Calu3 (cell line): ENCODE data around the gene PCK1. TPM values are rescaled to one million over a fixed set of nuclear protein-coding genes. Genes with fewer than 3 reads are reported as not detected.

Source experiments
- BruUV-seq: library from RNA; stranded (reverse); fragments of 400-500 nt; replicated peaks from 2 replicates; lab custom pipeline; 2021; lab: Mats Ljungman, UMichigan
- CTCF ChIA-PET: fragments of 300-600 bp; sonication (Branson Sonifier 250); formaldehyde crosslinking; loops from one replicate; lab custom pipeline; 2022; ENCODE audit warnings: antibody characterized with exemption; lab: Charles Lee
- DNase-seq: peaks from one replicate; pipeline ENCODE4 v3.0.0; 2022
- H3K27ac Mint-ChIP-seq: one replicate; pipeline ENCODE4 v1.8.0; 2022; ENCODE audit warnings: mixed read lengths; ENCODE audit not compliant: unreplicated experiment
- H3K27me3 Mint-ChIP-seq: one replicate; pipeline ENCODE4 v1.8.0; 2022; ENCODE audit warnings: mixed read lengths; ENCODE audit not compliant: unreplicated experiment
- H3K36me3 Mint-ChIP-seq: one replicate; pipeline ENCODE4 v1.8.0; 2022; ENCODE audit warnings: mild to moderate bottlenecking, moderate library complexity, mixed read lengths; ENCODE audit not compliant: insufficient read depth, unreplicated experiment
- H3K4me1 Mint-ChIP-seq: one replicate; pipeline ENCODE4 v1.8.0; 2022; ENCODE audit warnings: mild to moderate bottlenecking, low read depth, mixed read lengths; ENCODE audit not compliant: unreplicated experiment
- H3K4me3 Mint-ChIP-seq: one replicate; pipeline ENCODE4 v1.8.0; 2022; ENCODE audit warnings: mild to moderate bottlenecking, low read depth, moderate library complexity, mixed read lengths; ENCODE audit not compliant: unreplicated experiment
- H3K9me3 Mint-ChIP-seq: one replicate; pipeline ENCODE4 v1.8.0; 2022; ENCODE audit warnings: low read depth, mixed read lengths; ENCODE audit not compliant: unreplicated experiment
- CTCF ChIP-seq: fragments of 200-600 bp; IDR thresholded peaks from one replicate; pipeline ENCODE4 v1.8.0; 2022; ENCODE audit warnings: antibody characterized with exemption; ENCODE audit not compliant: unreplicated experiment
- intact Hi-C: fragments of 100-400 bp; cut with micrococcal nuclease; formaldehyde crosslinking; loops from one replicate; pipeline ENCODE4 v1.10.0; 2022; ENCODE audit not compliant: unreplicated experiment
- total RNA-seq: library from RNA; stranded (reverse); gene quantifications from 2 replicates; pipeline ENCODE4 v1.2.3, GENCODE V29; 2022

PCK1 gene
- total RNA-seq, 1 experiment from 2014 or later, result 0.19 TPM

- peaks cover 14% of the 10 kb centered on the region for H3K4me1 Mint-ChIP-seq
- CTCF ChIA-PET, result interaction anchor here (0.6 to 1.9 kb wide), 6 partner anchors 11 to 99 kb away, joined by 3 to 5 read pairs (median 4); partner anchors contain the start of gene ZBP1
- H3K36me3 Mint-ChIP-seq, result no peaks in the 10 kb centered on the region
- H3K27me3 Mint-ChIP-seq, result peaks cover 3% of the 10 kb centered on the region
- no peak overlapping the region for H3K4me3 Mint-ChIP-seq
- no peak overlapping the region for H3K27ac Mint-ChIP-seq
- no peak for TF ChIP-seq CTCF
- intact Hi-C loops, result no loop called here
- H3K9me3 Mint-ChIP-seq, result no peaks in the 10 kb centered on the region
- DNase-seq, result no peak
- no TSS peak for BruUV-seq
Measured at GRCh38 chr20:57600320-57601210, 39.7 kb downstream of the PCK1 start.

- peaks cover 9% of the 10 kb centered on the region for H3K27me3 Mint-ChIP-seq
- no peak overlapping the region for H3K4me3 Mint-ChIP-seq
- no peak for DNase-seq
- no TSS peak for BruUV-seq
- CTCF ChIA-PET, result interaction anchor here (0.9 to 1.9 kb wide), 4 partner anchors 11 to 606 kb away, joined by 3 to 5 read pairs (median 4); no protein-coding TSS in a partner anchor
- no peak overlapping the region for H3K27ac Mint-ChIP-seq
- H3K9me3 Mint-ChIP-seq, result no peaks in the 10 kb centered on the region
- no peaks in the 10 kb centered on the region for H3K36me3 Mint-ChIP-seq
- intact Hi-C loops, result no loop called here
- peaks cover 14% of the 10 kb centered on the region for H3K4me1 Mint-ChIP-seq
- no peak for TF ChIP-seq CTCF
Measured at GRCh38 chr20:57601211-57601570, 40.3 kb downstream of the PCK1 start.

GRCh38 chr20:57601737-57602136 is 40.8 kb downstream of the PCK1 start:
- CTCF ChIA-PET, result interaction anchor here (0.9 to 1.9 kb wide), 4 partner anchors 10 to 606 kb away, joined by 3 to 5 read pairs (median 4); no protein-coding TSS in a partner anchor
- no peaks in the 10 kb centered on the region for H3K36me3 Mint-ChIP-seq
- H3K4me1 Mint-ChIP-seq, result peaks cover 14% of the 10 kb centered on the region
- H3K4me3 Mint-ChIP-seq, result no peak overlapping the region
- no TSS peak for BruUV-seq
- intact Hi-C loops, result no loop called here
- H3K9me3 Mint-ChIP-seq, result no peaks in the 10 kb centered on the region
- no peak for DNase-seq
- no peak overlapping the region for H3K27ac Mint-ChIP-seq
- peaks cover 15% of the 10 kb centered on the region for H3K27me3 Mint-ChIP-seq
- TF ChIP-seq CTCF, result no peak

- intact Hi-C loops, result no loop called here
- no peaks in the 10 kb centered on the region for H3K9me3 Mint-ChIP-seq
- H3K27me3 Mint-ChIP-seq, result peaks cover 28% of the 10 kb centered on the region
- TF ChIP-seq CTCF, result no peak
- no peaks in the 10 kb centered on the region for H3K36me3 Mint-ChIP-seq
- no peak overlapping the region for H3K4me3 Mint-ChIP-seq
- no TSS peak for BruUV-seq
- H3K27ac Mint-ChIP-seq, result no peak overlapping the region
- CTCF ChIA-PET, result interaction anchor here (0.5 to 1.7 kb wide), 2 partner anchors 9 to 19 kb away, joined by 3 read pairs; no protein-coding TSS in a partner anchor
- H3K4me1 Mint-ChIP-seq, result peaks cover 14% of the 10 kb centered on the region
- no peak for DNase-seq
Measured at GRCh38 chr20:57603120-57603519, 42.2 kb downstream of the PCK1 start.
